ENCODE data around the gene EXOC3. TPM values are rescaled to one million over a fixed set of nuclear protein-coding genes. Genes with fewer than 3 reads are reported as not detected.

Gene EXOC3
- total RNA-seq, 1 experiment from 2014 or later = 155 TPM

DNA sequence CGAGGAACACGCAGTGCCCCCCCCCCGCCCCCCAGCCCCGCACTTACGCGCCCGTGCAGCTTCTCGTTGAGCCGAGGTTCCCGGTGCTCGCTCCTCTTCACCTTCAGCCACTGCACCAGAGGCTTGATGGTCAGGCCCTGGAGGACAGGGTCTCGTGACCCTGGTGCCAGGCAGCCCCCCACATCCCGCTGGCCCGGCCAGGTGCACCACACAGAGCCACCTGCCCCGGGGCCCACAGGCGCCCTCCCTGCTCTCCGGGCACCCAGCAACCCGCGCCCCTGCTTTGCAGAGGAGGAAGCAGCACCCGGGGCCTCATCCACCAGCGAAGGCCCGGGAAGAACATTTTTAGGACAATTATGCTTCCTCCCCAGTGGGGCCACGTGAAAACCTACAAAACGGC is 39.0 kb downstream of the EXOC3 start:
- no peak overlapping the region for H2AFZ ChIP-seq
- no peak overlapping the region for H3K27ac ChIP-seq
- intact Hi-C loops (cut with micrococcal nuclease; ENCODE audit: unreplicated experiment) = no loop called here
- H3K27me3 ChIP-seq (ENCODE audit: insufficient read depth, low read depth) = no peaks in the 10 kb centered on the region; the same call in 1 of the 2 replicates
- no peaks in the 10 kb centered on the region for H3K9me3 ChIP-seq (ENCODE audit: insufficient read depth, low read depth)
- peaks cover 8% of the 10 kb centered on the region; the same call in 1 of the 2 replicates for H3F3A ChIP-seq (ENCODE audit: insufficient read depth, low read depth)
- no peak for DNase-seq
- no peaks in the 10 kb centered on the region for H3K79me2 ChIP-seq (ENCODE audit: low read depth)
- TF ChIP-seq EZH2 (IDR thresholded peaks at IDR 0.05; ENCODE audit: low read depth) = no peak
- TF ChIP-seq CTCF (conservative IDR thresholded peaks at IDR 0.05) = no peak
- ChIA-PET CTCF (no interaction called here), POLR2A (ENCODE audit: unreplicated experiment) (no interaction called here)
- H3K9me2 ChIP-seq (ENCODE audit: insufficient read depth) = no peaks in the 10 kb centered on the region
- H3K4me3 ChIP-seq = no peak overlapping the region
- H3K36me3 ChIP-seq (ENCODE audit: low read depth) = no peaks in the 10 kb centered on the region
- no peak overlapping the region for H3K4me2 ChIP-seq
- BruUV-seq (replicated peaks) = no TSS peak
- H3K4me1 ChIP-seq (replicated peaks; ENCODE audit: insufficient read depth) = peaks cover 17% of the 10 kb centered on the region
- H4K20me1 ChIP-seq (ENCODE audit: insufficient read depth) = peaks cover 1% of the 10 kb centered on the region; the same call in 1 of the 2 replicates

GRCh38 chr5:482506-482905 is 39.5 kb downstream of the EXOC3 start:
- ChIA-PET POLR2A (ENCODE audit: unreplicated experiment) (no interaction called here), CTCF (no interaction called here)
- Histone ChIP-seq H3K36me3 (ENCODE audit: low read depth) (no peaks in the 10 kb centered on the region), H3K27ac (no peak overlapping the region), H3K4me3 (no peak overlapping the region), H2AFZ (no peak overlapping the region), H3F3A (ENCODE audit: insufficient read depth, low read depth) (peaks cover 8% of the 10 kb centered on the region; the same call in 1 of the 2 replicates), H3K27me3 (ENCODE audit: insufficient read depth, low read depth) (no peaks in the 10 kb centered on the region; the same call in 1 of the 2 replicates), H4K20me1 (ENCODE audit: insufficient read depth) (no peaks in the 10 kb centered on the region; the same call in 1 of the 2 replicates), H3K79me2 (ENCODE audit: low read depth) (no peaks in the 10 kb centered on the region), H3K4me1 (replicated peaks; ENCODE audit: insufficient read depth) (peaks cover 17% of the 10 kb centered on the region), H3K9me2 (ENCODE audit: insufficient read depth) (no peaks in the 10 kb centered on the region), H3K4me2 (no peak overlapping the region), H3K9me3 (ENCODE audit: insufficient read depth, low read depth) (no peaks in the 10 kb centered on the region)
- intact Hi-C loops (cut with micrococcal nuclease; ENCODE audit: unreplicated experiment) = no loop called here
- no TSS peak for BruUV-seq (replicated peaks)
- TF ChIP-seq EZH2 (IDR thresholded peaks at IDR 0.05; ENCODE audit: low read depth) = no peak
- TF ChIP-seq CTCF (conservative IDR thresholded peaks at IDR 0.05) = no peak
- DNase-seq = no peak

DNA sequence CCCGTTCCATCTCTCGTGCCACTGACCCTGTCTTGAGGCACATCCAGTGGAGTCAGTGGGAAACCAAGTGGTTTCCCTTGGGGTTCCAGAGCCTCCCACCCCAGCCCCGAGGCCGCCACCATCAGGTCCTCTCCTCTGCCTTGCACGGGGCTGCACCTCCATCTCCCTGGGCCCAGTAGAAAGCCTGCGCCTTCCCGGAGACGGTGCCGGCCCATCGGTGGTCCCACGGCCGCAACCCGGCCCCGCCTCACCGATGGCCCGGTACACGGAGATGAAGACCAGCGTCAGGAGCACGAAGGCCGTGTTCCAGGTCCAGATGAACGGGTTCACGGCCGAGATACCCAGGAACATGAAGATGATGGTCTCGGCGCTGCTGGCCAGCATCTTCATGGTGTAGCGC is 40.0 kb downstream of the EXOC3 start:
- DNase-seq = no peak
- Histone ChIP-seq H3K4me2 (no peak overlapping the region), H4K20me1 (ENCODE audit: insufficient read depth) (no peaks in the 10 kb centered on the region; the same call in 1 of the 2 replicates), H3K9me2 (ENCODE audit: insufficient read depth) (no peaks in the 10 kb centered on the region), H3F3A (ENCODE audit: insufficient read depth, low read depth) (peaks cover 8% of the 10 kb centered on the region; the same call in 1 of the 2 replicates), H3K4me3 (no peak overlapping the region), H3K4me1 (replicated peaks; ENCODE audit: insufficient read depth) (peaks cover 17% of the 10 kb centered on the region), H2AFZ (no peak overlapping the region), H3K9me3 (ENCODE audit: insufficient read depth, low read depth) (no peaks in the 10 kb centered on the region), H3K27me3 (ENCODE audit: insufficient read depth, low read depth) (no peaks in the 10 kb centered on the region; the same call in 1 of the 2 replicates), H3K27ac (no peak overlapping the region), H3K36me3 (ENCODE audit: low read depth) (no peaks in the 10 kb centered on the region), H3K79me2 (ENCODE audit: low read depth) (no peaks in the 10 kb centered on the region)
- ChIA-PET CTCF (no interaction called here), POLR2A (ENCODE audit: unreplicated experiment) (no interaction called here)
- TF ChIP-seq CTCF (conservative IDR thresholded peaks at IDR 0.05) (no peak), EZH2 (IDR thresholded peaks at IDR 0.05; ENCODE audit: low read depth) (no peak)
- BruUV-seq (replicated peaks) = no TSS peak
- intact Hi-C loops (cut with micrococcal nuclease; ENCODE audit: unreplicated experiment) = no loop called here

Measured in PC-9 (cell line).